Osteoblast (primary cell): ENCODE data around the gene MUC6. TPM values are rescaled to one million over a fixed set of nuclear protein-coding genes. Genes with fewer than 3 reads are reported as not detected.

Source experiments
- DNase-seq: peaks from one replicate; pipeline ENCODE4 v3.0.0; 2011; ENCODE audit warnings: low spot score, mixed read lengths; ENCODE audit not compliant: insufficient read length; ENCODE audit errors: missing footprints
- H2AFZ ChIP-seq: 2 replicates; pipeline ENCODE4 v1.6.0; 2011; ENCODE audit warnings: mild to moderate bottlenecking, low read length
- H3K27ac ChIP-seq: 2 replicates; pipeline ENCODE4 v1.5.1; 2011; ENCODE audit warnings: mild to moderate bottlenecking, low read depth, low read length, moderate library complexity
- H3K27me3 ChIP-seq: 2 replicates; pipeline ENCODE4 v1.6.0; 2012; ENCODE audit warnings: mild to moderate bottlenecking, control low read depth, inconsistent platforms, low read length, moderate library complexity; ENCODE audit not compliant: insufficient read depth
- H3K36me3 ChIP-seq: 2 replicates; pipeline ENCODE4 v1.5.1; 2011; ENCODE audit warnings: mild to moderate bottlenecking, low read length, control low read depth, moderate library complexity; ENCODE audit not compliant: insufficient read depth
- H3K4me1 ChIP-seq: 2 replicates; pipeline ENCODE4 v1.5.1; 2011; ENCODE audit warnings: mild to moderate bottlenecking, low read length, control low read depth, moderate library complexity; ENCODE audit not compliant: insufficient read depth
- H3K4me2 ChIP-seq: 2 replicates; pipeline ENCODE4 v1.6.0; 2011; ENCODE audit warnings: mild to moderate bottlenecking, low read length; ENCODE audit not compliant: insufficient read depth
- H3K4me3 ChIP-seq: fragments of 200-600 bp; sonication (generic); 3 replicates; pipeline ENCODE4 v1.5.1; 2012; ENCODE audit warnings: mild to moderate bottlenecking, low read length, inconsistent platforms; ENCODE audit not compliant: insufficient read depth
- H3K79me2 ChIP-seq: 2 replicates; pipeline ENCODE4 v1.6.0; 2012; ENCODE audit warnings: mild to moderate bottlenecking, low read length, control low read depth, inconsistent platforms; ENCODE audit not compliant: insufficient read depth
- H3K9me3 ChIP-seq: 2 replicates; pipeline ENCODE4 v1.5.1; 2011; ENCODE audit warnings: low read depth, low read length, control low read depth
- H4K20me1 ChIP-seq: 2 replicates; pipeline ENCODE4 v1.6.0; 2012; ENCODE audit warnings: mild to moderate bottlenecking, low read length, control low read depth; ENCODE audit not compliant: insufficient read depth
- total RNA-seq: library from RNA; depleted of rRNA; stranded (reverse); fragments of >200 nt; gene quantifications from 2 replicates; pipeline ENCODE4 v1.2.3, GENCODE V29; 2012
- TF ChIP-seq, protein P1 (sequence below): IDR thresholded peaks from 2 replicates; pipeline ENCODE4 v1.5.1; 2011; ENCODE audit warnings: mild to moderate bottlenecking, low read depth, low read length, moderate library complexity; ENCODE audit errors: extremely low read depth

The MUC6 gene
- total RNA-seq, 1 donor: not detected

DNA sequence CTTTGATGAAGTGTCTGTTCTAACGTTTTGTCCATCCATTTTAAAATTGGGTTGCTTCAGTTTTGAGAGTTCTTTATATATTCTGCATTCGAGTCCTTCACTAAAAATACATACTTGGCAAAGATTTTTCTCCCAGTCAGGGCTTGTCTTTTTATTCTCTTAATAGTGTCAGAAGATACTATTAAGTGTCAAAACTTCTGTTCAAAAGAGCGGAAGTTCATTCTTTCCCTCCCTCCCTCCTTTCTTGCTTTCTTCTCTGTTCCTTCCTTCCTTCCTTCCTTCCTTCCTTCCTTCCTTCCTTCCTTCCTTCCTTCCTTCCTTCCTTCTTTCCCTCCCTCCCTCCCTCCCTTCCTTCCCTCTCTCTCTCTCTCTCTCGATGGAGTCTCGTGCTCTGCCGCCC lies 7.6 kb upstream of the MUC6 start:
- DNase-seq: no peak
- Histone ChIP-seq H3K4me2 (no peak overlapping the region), H3K36me3 (no peaks in the 10 kb centered on the region), H2AFZ (no peak overlapping the region), H4K20me1 (no peaks in the 10 kb centered on the region), H3K27me3 (peaks cover 22% of the 10 kb centered on the region), H3K4me3 (no peak overlapping the region), H3K4me1 (peaks cover 2% of the 10 kb centered on the region), H3K79me2 (no peaks in the 10 kb centered on the region), H3K9me3 (no peaks in the 10 kb centered on the region), H3K27ac (no peak overlapping the region)
- TF ChIP-seq, protein P1, sequence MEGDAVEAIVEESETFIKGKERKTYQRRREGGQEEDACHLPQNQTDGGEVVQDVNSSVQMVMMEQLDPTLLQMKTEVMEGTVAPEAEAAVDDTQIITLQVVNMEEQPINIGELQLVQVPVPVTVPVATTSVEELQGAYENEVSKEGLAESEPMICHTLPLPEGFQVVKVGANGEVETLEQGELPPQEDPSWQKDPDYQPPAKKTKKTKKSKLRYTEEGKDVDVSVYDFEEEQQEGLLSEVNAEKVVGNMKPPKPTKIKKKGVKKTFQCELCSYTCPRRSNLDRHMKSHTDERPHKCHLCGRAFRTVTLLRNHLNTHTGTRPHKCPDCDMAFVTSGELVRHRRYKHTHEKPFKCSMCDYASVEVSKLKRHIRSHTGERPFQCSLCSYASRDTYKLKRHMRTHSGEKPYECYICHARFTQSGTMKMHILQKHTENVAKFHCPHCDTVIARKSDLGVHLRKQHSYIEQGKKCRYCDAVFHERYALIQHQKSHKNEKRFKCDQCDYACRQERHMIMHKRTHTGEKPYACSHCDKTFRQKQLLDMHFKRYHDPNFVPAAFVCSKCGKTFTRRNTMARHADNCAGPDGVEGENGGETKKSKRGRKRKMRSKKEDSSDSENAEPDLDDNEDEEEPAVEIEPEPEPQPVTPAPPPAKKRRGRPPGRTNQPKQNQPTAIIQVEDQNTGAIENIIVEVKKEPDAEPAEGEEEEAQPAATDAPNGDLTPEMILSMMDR: no peak

DNA sequence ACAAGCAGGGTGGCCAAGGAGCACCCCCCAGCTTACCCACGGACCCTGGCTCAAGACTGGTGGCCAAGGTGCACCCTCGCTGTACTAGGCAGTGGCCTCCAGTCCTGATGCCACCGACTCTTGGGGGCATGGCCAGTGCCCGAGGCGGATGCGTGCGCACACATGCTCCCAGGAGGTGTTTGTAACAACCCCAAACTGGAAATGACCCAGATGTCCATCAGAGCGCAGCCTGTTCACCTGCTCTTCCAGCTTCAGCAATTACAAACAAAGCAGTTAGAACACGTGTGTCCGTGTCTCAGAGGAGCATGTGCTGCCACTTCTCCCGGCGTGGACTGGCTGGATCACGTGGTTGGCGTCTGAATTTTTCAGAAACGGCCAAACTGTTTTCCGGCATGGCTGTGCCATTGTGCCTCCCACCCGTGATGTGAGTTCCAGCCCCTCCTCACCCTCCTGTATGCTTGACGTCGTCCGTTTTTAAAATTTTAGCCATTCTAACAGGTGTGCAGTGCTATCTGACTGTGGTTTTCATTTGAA lies 7.1 kb upstream of the MUC6 start:
- Histone ChIP-seq H3K36me3 (no peaks in the 10 kb centered on the region), H3K27ac (no peak overlapping the region), H3K9me3 (no peaks in the 10 kb centered on the region), H3K4me3 (no peak overlapping the region), H3K27me3 (peaks cover 19% of the 10 kb centered on the region), H3K4me2 (no peak overlapping the region), H2AFZ (no peak overlapping the region), H3K79me2 (no peaks in the 10 kb centered on the region), H4K20me1 (no peaks in the 10 kb centered on the region), H3K4me1 (peaks cover 2% of the 10 kb centered on the region)
- TF ChIP-seq, protein P1: no peak
- DNase-seq: peak; percentile 58

DNA sequence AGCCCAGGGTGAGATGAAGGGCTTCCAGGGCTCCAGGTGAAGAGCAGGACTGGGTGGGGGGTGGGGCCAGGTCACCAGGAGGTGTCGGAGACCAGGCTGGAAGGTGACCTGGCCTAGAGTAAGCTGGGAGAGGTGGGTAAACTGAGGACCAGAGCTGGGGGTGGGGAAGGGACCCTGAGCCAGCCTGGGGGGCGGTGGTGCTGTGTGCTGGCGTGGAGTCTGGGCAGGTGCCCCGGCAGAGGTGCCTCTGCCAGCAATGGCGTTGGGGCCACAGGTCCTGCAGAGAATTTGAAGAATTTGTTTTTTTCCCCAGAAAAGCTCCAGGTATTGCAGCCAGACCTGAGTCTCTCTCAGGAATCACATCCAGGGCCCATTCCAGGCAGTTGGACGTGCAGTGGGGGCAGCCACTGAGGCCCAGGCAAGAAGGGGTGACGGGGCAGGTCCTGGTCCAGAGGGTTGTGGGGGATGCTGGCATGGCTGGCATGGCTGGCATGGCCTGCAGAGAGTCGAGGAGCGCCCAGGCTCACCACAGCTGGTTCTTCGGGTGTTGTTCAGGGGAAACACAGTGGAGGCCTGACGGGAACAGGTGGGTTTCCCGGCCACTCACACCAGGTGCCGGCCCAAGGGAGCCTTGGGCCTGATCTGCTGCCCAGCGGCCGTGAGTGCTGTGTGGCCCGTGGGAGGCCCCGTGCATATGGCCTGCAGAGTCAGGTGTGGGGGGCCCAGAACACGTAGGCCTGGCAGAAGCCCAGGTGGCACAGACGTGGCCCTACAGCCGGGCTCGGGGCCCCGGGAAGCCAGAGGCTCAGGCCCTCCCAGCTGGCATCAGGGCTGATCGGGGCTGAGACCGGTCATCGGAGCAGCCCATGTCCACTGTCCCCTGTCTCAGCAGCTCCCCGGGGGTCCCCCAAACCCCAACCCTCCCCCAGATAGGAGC lies 6.4 kb upstream of the MUC6 start:
- peaks cover 2% of the 10 kb centered on the region for H3K4me1 ChIP-seq
- TF ChIP-seq, protein P1: no peak
- H3K27me3 ChIP-seq: peaks cover 11% of the 10 kb centered on the region
- H4K20me1 ChIP-seq: no peaks in the 10 kb centered on the region
- H3K4me3 ChIP-seq: no peak overlapping the region
- H2AFZ ChIP-seq: no peak overlapping the region
- H3K4me2 ChIP-seq: no peak overlapping the region
- H3K79me2 ChIP-seq: no peaks in the 10 kb centered on the region
- no peaks in the 10 kb centered on the region for H3K36me3 ChIP-seq
- H3K27ac ChIP-seq: no peak overlapping the region
- H3K9me3 ChIP-seq: no peaks in the 10 kb centered on the region
- peak; percentile 90 for DNase-seq

DNA sequence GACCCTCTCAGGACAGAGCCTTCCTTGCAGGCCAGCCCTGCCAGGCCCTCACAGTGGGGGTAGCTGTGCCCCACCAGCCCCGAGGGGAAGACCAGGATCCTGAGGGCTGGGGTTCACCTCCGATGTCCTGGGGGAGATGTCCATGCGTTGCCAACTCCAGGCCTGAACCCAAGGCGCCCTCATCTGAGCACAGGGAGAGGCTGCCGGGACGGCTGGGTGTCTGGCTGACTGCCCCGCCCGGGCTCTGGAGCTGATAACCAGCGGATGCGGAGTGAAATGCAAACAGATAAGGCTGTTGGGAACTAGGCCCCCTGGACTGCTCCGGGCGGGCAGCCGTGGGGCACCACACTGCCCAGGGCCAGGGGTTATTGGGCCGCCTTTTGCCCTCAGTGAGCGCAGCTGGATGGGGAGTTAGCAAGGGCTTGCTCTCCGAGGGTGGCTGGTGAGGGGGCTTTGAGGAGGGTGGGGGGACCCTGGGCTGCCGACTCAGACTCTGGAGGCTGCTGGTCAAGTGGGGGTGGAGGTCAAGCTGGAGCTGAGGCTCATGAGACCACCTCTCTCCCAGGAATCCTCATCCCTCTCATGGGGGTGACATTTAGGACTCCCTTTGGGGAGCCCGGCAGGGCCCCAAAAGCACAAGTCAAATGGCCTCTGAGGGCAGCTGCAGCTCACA lies 5.6 kb upstream of the MUC6 start:
- Histone ChIP-seq H3K36me3 (no peaks in the 10 kb centered on the region), H3K27me3 (peaks cover 3% of the 10 kb centered on the region), H3K9me3 (no peaks in the 10 kb centered on the region), H3K27ac (no peak overlapping the region), H3K4me1 (peaks cover 2% of the 10 kb centered on the region), H2AFZ (no peak overlapping the region), H3K4me3 (no peak overlapping the region), H4K20me1 (no peaks in the 10 kb centered on the region), H3K4me2 (no peak overlapping the region), H3K79me2 (no peaks in the 10 kb centered on the region)
- TF ChIP-seq, protein P1: no peak
- peak; percentile 81 for DNase-seq
